Ectodermal cell (in vitro differentiated cells): ENCODE measurements around the gene FXYD6.

ENCODE experiments used
- H3K27ac ChIP-seq: 2 replicates; pipeline ENCODE4 v1.7.0; 2013; ENCODE audit warnings: mild to moderate bottlenecking, low read depth, low read length; ENCODE audit not compliant: insufficient read depth, poor library complexity, severe bottlenecking
- H3K27me3 ChIP-seq: 2 replicates; pipeline ENCODE4 v1.7.0; 2013; ENCODE audit warnings: mild to moderate bottlenecking, low read length; ENCODE audit not compliant: insufficient read depth, control insufficient read depth, poor library complexity, severe bottlenecking
- H3K36me3 ChIP-seq: one replicate; pipeline ENCODE4 v1.7.0; 2013; ENCODE audit warnings: low read length; ENCODE audit not compliant: control insufficient read depth, insufficient read depth
- H3K4me1 ChIP-seq: one replicate; pipeline ENCODE4 v1.7.0; 2013; ENCODE audit warnings: low read length; ENCODE audit not compliant: control insufficient read depth, insufficient read depth
- H3K4me3 ChIP-seq: 2 replicates; pipeline ENCODE4 v1.7.0; 2013; ENCODE audit warnings: low read depth, low read length, control low read depth; ENCODE audit not compliant: insufficient read depth
- H3K9me3 ChIP-seq: 2 replicates; pipeline ENCODE4 v1.7.0; 2013; ENCODE audit warnings: mild to moderate bottlenecking, low read length, moderate library complexity; ENCODE audit not compliant: control insufficient read depth
- WGBS, 2 experiments: methylation state at CpG; one replicate each; pipeline ENCODE4 v1.1.7; 2013; ENCODE audit warnings: missing lambda C conversion rate in 2 of 2; 5-methylcytosine and 5-hydroxymethylcytosine counted together

The FXYD6 gene

DNA sequence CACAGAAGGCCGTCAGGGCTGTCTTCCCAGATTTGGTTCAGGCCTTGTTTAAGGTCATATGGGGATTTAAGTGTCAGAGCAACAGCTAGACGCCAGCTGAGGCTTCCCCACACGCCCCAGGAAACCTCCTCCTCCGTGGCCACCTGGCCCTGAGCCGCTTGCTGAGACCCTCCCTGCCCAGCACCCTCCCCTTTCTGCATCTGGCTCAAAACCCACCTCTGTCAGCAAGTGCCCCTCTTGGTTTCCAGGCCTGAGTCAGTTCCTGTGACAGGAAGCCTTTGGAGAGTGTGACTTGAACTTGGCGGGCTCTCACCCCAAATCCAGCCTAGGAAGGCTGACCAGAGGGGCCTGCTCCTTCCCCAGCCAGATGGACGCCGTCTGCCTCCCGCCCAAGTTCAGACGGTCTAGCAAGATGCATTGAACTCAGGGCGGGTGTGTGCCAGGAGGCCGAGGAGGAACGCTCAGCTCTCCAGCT, 52.5 kb downstream of the FXYD6 start:
- no peaks in the 10 kb centered on the region for H3K27me3 ChIP-seq
- no peak overlapping the region for H3K27ac ChIP-seq
- WGBS, 2 experiments: 64 to 65% methylated on average over 13 of the region's 13 CpGs

DNA sequence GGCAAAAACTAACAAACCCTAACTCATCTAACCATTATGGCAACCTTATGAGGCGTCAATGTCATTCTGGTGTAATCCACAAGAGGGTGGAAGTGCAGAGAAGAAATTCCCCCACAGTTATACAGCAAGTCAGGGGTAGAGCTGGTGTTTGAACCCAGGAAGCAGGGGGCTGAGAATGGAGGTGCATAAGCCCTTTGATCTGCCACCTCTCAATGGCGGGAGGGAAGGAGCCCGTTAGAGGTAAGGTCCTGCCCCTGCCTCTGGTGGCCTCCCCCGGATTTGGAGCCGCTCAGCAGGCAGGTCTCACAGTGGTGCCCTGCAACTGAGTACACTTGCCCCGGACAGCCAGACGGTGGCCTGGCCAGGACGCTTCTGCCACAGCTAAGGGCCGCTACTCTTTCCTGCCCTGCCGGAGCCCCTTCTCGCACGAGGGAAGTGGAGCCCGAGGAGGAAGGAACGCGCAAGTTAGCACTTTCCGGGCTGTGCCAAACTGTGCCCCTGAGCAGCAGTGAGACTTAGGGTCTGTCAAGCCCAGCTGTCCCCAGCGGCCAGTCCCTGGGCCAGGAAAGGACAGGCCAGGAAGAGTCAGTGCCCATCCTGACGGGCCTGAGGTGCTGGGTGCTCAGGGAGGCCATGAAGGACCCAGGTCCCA, 53.0 kb downstream of the FXYD6 start:
- H3K27ac ChIP-seq: no peak overlapping the region
- 74 to 78% methylated on average over 18 of the region's 18 CpGs for WGBS, 2 experiments
- no peak overlapping the region for H3K4me3 ChIP-seq
- H3K9me3 ChIP-seq: no peaks in the 10 kb centered on the region
- H3K4me1 ChIP-seq: peaks cover 7% of the 10 kb centered on the region
- no peaks in the 10 kb centered on the region for H3K36me3 ChIP-seq
- no peaks in the 10 kb centered on the region for H3K27me3 ChIP-seq

More for the DNA sequence above, 52.5 kb downstream of the FXYD6 start:
- Histone ChIP-seq H3K9me3 (no peaks in the 10 kb centered on the region), H3K4me1 (peaks cover 7% of the 10 kb centered on the region), H3K36me3 (no peaks in the 10 kb centered on the region), H3K4me3 (no peak overlapping the region)

GRCh38 chr11:117822074-117823033, 54.1 kb downstream of the FXYD6 start:
- H3K27ac ChIP-seq: no peak overlapping the region
- H3K4me1 ChIP-seq: peaks cover 10% of the 10 kb centered on the region
- H3K4me3 ChIP-seq: no peak overlapping the region
- WGBS, 2 experiments: 77 to 80% methylated on average over 33 of the region's 33 CpGs
- H3K36me3 ChIP-seq: no peaks in the 10 kb centered on the region
- H3K9me3 ChIP-seq: no peaks in the 10 kb centered on the region
- H3K27me3 ChIP-seq: no peaks in the 10 kb centered on the region

DNA sequence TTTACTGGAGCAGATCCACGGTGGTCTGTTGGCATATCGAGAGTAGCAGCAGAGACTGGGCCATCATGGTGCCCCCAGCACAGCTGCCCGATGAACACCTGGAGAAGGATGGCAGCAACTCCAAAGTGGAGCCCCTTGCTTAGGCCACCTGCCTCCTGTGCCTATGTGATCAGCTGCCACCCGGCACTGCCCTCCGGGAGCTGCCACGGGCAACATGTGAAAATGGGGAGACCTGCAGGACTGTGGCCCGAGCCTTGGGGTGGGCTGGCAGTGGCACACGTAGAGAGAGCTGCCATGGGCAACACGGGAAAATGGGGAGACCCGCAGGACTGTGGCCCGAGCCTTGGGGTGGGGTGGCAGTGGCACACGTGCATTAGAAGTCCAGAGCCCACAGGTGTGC, 55.0 kb downstream of the FXYD6 start:
- Histone ChIP-seq H3K4me3 (no peak overlapping the region), H3K4me1 (peaks cover 20% of the 10 kb centered on the region), H3K27me3 (no peaks in the 10 kb centered on the region), H3K9me3 (no peaks in the 10 kb centered on the region), H3K36me3 (no peaks in the 10 kb centered on the region), H3K27ac (no peak overlapping the region)
- 89 to 90% methylated on average over 12 of the region's 12 CpGs for WGBS, 2 experiments

- H3K9me3 ChIP-seq: no peaks in the 10 kb centered on the region
- peaks cover 29% of the 10 kb centered on the region for H3K4me1 ChIP-seq
- H3K4me3 ChIP-seq: no peak overlapping the region
- H3K27me3 ChIP-seq: no peaks in the 10 kb centered on the region
- no peak overlapping the region for H3K27ac ChIP-seq
- no peaks in the 10 kb centered on the region for H3K36me3 ChIP-seq
- WGBS, 2 experiments: 73 to 81% methylated on average over 10 of the region's 10 CpGs
Observed at GRCh38 chr11:117820516-117820915, 55.9 kb downstream of the FXYD6 start.

GRCh38 chr11:117820071-117820470, 56.4 kb downstream of the FXYD6 start:
- WGBS, 2 experiments: 81% methylated on average over 11 of the region's 11 CpGs
- H3K36me3 ChIP-seq: no peaks in the 10 kb centered on the region
- no peaks in the 10 kb centered on the region for H3K27me3 ChIP-seq
- no peak overlapping the region for H3K27ac ChIP-seq
- no peaks in the 10 kb centered on the region for H3K9me3 ChIP-seq
- H3K4me3 ChIP-seq: no peak overlapping the region
- H3K4me1 ChIP-seq: peaks cover 33% of the 10 kb centered on the region

DNA sequence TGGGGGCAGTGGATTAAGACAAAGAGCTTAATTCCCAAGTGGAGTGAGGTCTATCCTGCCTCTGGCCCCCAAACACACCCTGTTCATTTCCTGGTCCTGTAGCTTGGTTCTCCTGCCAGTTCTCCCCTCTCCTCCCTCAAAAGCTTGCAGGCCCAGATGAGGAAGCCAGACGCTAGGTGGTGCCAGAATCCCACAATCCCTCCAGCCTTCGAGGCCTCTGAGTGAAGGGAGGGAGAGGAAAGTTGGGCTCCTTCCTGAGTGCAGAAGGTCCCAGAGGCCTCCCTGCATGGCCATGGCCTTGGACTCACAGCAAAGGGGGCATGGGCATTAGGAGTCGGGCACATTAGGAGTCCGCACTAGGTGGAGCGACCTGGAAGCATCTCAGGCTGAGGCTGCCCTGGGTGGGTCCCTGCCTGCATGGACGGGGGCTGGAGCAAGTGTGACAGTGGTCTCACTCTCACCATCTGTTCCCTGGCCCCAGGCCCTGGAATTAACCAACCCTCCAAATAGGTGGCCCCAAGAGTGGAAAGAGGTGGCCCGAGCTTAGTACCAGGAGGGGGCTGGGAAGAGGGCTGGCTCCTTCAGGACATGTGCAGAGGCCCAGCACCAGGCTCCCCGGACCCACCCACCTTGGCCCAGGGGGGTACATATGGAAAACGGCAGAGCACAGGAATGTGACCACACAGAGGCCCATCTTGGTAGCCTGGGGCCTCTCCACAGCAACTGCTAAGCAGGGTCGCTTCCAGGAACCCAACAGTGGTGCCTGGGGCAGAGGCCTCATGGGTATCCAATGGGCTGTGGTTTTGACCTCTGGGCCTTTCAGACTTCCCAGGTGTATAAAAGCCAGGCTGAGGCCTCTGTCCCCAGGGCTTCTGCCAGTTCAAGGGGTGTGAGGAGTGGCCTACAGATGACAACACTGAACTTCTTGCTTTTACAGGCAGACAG, 57.1 kb downstream of the FXYD6 start:
- Histone ChIP-seq H3K4me3 (no peak overlapping the region), H3K4me1 (peaks cover 40% of the 10 kb centered on the region), H3K27ac (no peak overlapping the region), H3K27me3 (no peaks in the 10 kb centered on the region), H3K9me3 (no peaks in the 10 kb centered on the region), H3K36me3 (no peaks in the 10 kb centered on the region)
- WGBS, 2 experiments: 63 to 70% methylated on average over 10 of the region's 10 CpGs

DNA sequence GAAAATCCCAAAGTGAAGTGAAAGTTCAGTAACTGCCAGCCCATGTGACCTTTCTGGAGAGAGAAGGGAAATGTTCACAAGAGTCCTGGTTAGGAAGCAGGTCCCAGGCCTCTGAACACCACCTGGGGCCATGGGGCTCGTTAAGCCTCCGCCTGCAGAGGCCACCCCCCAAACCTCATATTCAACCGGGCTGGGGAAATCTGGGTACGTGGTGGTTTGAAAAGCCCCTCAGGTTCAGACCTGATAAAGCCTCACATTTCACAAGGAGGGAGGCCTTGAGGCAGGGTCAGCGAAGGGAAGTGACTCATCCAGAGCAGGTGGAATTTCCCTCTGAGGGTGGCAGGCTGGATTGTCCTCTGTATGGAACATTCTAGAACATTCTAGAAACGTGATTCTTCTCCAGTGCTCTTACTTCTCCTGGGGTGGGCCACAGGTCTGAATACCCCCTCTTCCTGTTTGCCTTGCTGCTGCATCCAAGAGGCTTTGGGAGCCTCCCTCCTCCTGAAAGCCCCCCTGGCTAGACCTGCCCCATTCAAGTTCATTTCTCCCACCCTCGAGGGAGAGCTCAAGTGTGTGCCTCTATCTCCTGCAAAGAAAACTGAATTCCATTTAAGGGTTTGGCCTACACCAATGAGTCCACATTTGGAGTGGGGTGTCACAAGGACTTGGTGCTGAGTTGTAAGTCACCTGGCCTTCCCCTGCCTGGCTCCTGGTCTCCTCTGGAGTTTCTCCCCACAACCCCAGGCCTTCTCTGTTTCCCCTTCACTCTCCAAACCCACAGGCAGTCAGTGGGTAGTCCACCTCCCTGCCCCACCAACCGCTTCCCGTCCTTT, 58.2 kb downstream of the FXYD6 start:
- 63 to 68% methylated on average over 9 of the region's 9 CpGs for WGBS, 2 experiments
- no peak overlapping the region for H3K4me3 ChIP-seq
- peaks cover 44% of the 10 kb centered on the region for H3K4me1 ChIP-seq
- H3K36me3 ChIP-seq: no peaks in the 10 kb centered on the region
- H3K27ac ChIP-seq: no peak overlapping the region
- H3K27me3 ChIP-seq: no peaks in the 10 kb centered on the region
- no peaks in the 10 kb centered on the region for H3K9me3 ChIP-seq

GRCh38 chr11:117817368-117818040, 59.0 kb downstream of the FXYD6 start:
- Histone ChIP-seq H3K4me1 (peaks cover 44% of the 10 kb centered on the region), H3K27ac (no peak overlapping the region), H3K36me3 (no peaks in the 10 kb centered on the region), H3K9me3 (no peaks in the 10 kb centered on the region), H3K4me3 (peak overlapping the region; percentile 9), H3K27me3 (no peaks in the 10 kb centered on the region)
- 10% methylated on average over 19 of the region's 19 CpGs for WGBS, 2 experiments
